Panc1 (cell line): Measurements from ENCODE around the gene CUX1.
"Not testable (repeated sequence)": the region's sequence is repeated elsewhere in the genome, so short reads cannot be mapped to it uniquely, and the experiment has no call there.

Experiments used
- CTCF ChIP-seq: fragments of 450-650 bp; IDR thresholded peaks from 2 replicates; pipeline ENCODE4 v1.5.1; 2017; ENCODE audit warnings: mild to moderate bottlenecking
- POLR2AphosphoS5 ChIP-seq: IDR thresholded peaks from 2 replicates; pipeline ENCODE4 v1.6.1; 2012; ENCODE audit warnings: mild to moderate bottlenecking, low read depth, low read length, moderate library complexity
- TCF7L2 ChIP-seq: IDR thresholded peaks from 2 replicates; pipeline ENCODE4 v1.6.1; 2011; ENCODE audit warnings: mild to moderate bottlenecking, low read depth, low read length, inconsistent platforms
- TF ChIP-seq, protein P1 (sequence below), 2 experiments: IDR thresholded peaks; 2 replicates each; pipeline ENCODE4 v1.6.1; 2011 to 2012; ENCODE audit warnings: low read depth in 2 of 2, control low read depth in 1 of 2, low read length in 1 of 2, mild to moderate bottlenecking in 1 of 2, moderate library complexity in 1 of 2; ENCODE audit not compliant: insufficient read depth in 1 of 2

- TF ChIP-seq, protein P1, sequence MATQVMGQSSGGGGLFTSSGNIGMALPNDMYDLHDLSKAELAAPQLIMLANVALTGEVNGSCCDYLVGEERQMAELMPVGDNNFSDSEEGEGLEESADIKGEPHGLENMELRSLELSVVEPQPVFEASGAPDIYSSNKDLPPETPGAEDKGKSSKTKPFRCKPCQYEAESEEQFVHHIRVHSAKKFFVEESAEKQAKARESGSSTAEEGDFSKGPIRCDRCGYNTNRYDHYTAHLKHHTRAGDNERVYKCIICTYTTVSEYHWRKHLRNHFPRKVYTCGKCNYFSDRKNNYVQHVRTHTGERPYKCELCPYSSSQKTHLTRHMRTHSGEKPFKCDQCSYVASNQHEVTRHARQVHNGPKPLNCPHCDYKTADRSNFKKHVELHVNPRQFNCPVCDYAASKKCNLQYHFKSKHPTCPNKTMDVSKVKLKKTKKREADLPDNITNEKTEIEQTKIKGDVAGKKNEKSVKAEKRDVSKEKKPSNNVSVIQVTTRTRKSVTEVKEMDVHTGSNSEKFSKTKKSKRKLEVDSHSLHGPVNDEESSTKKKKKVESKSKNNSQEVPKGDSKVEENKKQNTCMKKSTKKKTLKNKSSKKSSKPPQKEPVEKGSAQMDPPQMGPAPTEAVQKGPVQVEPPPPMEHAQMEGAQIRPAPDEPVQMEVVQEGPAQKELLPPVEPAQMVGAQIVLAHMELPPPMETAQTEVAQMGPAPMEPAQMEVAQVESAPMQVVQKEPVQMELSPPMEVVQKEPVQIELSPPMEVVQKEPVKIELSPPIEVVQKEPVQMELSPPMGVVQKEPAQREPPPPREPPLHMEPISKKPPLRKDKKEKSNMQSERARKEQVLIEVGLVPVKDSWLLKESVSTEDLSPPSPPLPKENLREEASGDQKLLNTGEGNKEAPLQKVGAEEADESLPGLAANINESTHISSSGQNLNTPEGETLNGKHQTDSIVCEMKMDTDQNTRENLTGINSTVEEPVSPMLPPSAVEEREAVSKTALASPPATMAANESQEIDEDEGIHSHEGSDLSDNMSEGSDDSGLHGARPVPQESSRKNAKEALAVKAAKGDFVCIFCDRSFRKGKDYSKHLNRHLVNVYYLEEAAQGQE (IDR thresholded peaks at IDR 0.05; ENCODE audit: insufficient read depth in 1 of 2, low read depth in 2 of 2, low read length in 1 of 2): not testable (repeated sequence)
- not testable (repeated sequence) for TF ChIP-seq CTCF, POLR2AphosphoS5, TCF7L2
Observed at GRCh38 chr7:101929911-101930310, 112.5 kb downstream of the CUX1 start.
